CD4-positive, alpha-beta memory T cell (primary cell): ENCODE results near the gene HMCN2. TPM values are rescaled to one million over a fixed set of nuclear protein-coding genes. Genes with fewer than 3 reads are reported as not detected.
A peak's percentile ranks its signal among the peaks of the same experiment; 100 is the strongest.

ENCODE experiments used
- CTCF ChIA-PET: fragments of 350-600 bp; sonication (Branson Sonifier 250); formaldehyde crosslinking; loops from one replicate; lab custom pipeline; 2021; ENCODE audit warnings: inconsistent platforms; ENCODE audit not compliant: partially characterized antibody; lab: Charles Lee
- POLR2A ChIA-PET: fragments of 350-600 bp; sonication (Branson Sonifier 250); formaldehyde crosslinking; loops from one replicate; lab custom pipeline; 2021; ENCODE audit not compliant: partially characterized antibody; lab: Charles Lee
- DNase-seq, 5 donors: peaks; one replicate each; pipeline versions ENCODE4 v3.0.0 to v3.0.0-alpha.2; 2020 to 2022; ENCODE audit warnings: mixed read lengths in 1 of 5
- H3K27ac ChIP-seq: one replicate; pipeline ENCODE4 v1.7.0; 2013; ENCODE audit warnings: low read depth, low read length
- H3K27me3 ChIP-seq: 2 replicates; pipeline ENCODE4 v1.7.0; 2013; ENCODE audit warnings: mild to moderate bottlenecking, low read length, moderate library complexity; ENCODE audit not compliant: insufficient read depth
- H3K36me3 ChIP-seq: 2 replicates; pipeline ENCODE4 v1.7.0; 2013; ENCODE audit warnings: mild to moderate bottlenecking, low read length, moderate library complexity; ENCODE audit not compliant: insufficient read depth
- H3K4me1 ChIP-seq: 2 replicates; pipeline ENCODE4 v1.7.0; 2013; ENCODE audit warnings: mild to moderate bottlenecking, low read length, moderate library complexity; ENCODE audit not compliant: insufficient read depth
- H3K4me3 ChIP-seq, 2 donors: one replicate each; pipeline ENCODE4 v1.7.0; 2013; ENCODE audit warnings: low read length in 2 of 2, mild to moderate bottlenecking in 1 of 2
- H3K9me3 ChIP-seq, 2 donors: one replicate each; pipeline ENCODE4 v1.7.0; 2013; ENCODE audit warnings: low read length in 2 of 2, control low read depth in 1 of 2; ENCODE audit not compliant: control insufficient read depth in 1 of 2
- H3K27ac Mint-ChIP-seq, 7 donors: one replicate each; pipeline ENCODE4 v1.8.0; 2020 to 2021; ENCODE audit warnings: mixed read lengths in 7 of 7, mild to moderate bottlenecking in 6 of 7, inconsistent platforms in 3 of 7, moderate library complexity in 3 of 7
- H3K27me3 Mint-ChIP-seq, 2 donors: one replicate each; pipeline ENCODE4 v1.8.0; 2020 to 2021; ENCODE audit warnings: mixed read lengths in 2 of 2
- H3K36me3 Mint-ChIP-seq, 2 donors: one replicate each; pipeline ENCODE4 v1.8.0; 2020 to 2021; ENCODE audit warnings: mixed read lengths in 2 of 2, inconsistent platforms in 1 of 2, mild to moderate bottlenecking in 1 of 2
- H3K4me1 Mint-ChIP-seq, 4 donors: one replicate each; pipeline ENCODE4 v1.8.0; 2020 to 2021; ENCODE audit warnings: mixed read lengths in 4 of 4, mild to moderate bottlenecking in 1 of 4
- H3K4me3 Mint-ChIP-seq, 8 donors: one replicate each; pipeline ENCODE4 v1.8.0; 2020 to 2021; ENCODE audit warnings: mixed read lengths in 8 of 8, mild to moderate bottlenecking in 7 of 8, moderate library complexity in 6 of 8, inconsistent platforms in 3 of 8
- H3K9me3 Mint-ChIP-seq, 8 donors: one replicate each; pipeline ENCODE4 v1.8.0; 2020 to 2021; ENCODE audit warnings: mixed read lengths in 8 of 8, mild to moderate bottlenecking in 5 of 8, inconsistent platforms in 3 of 8, moderate library complexity in 1 of 8
- intact Hi-C: fragments of 100-400 bp; cut with micrococcal nuclease; formaldehyde crosslinking; loops from one replicate; pipeline ENCODE4 v1.15.1; 2023
- polyA plus RNA-seq, 2 donors: library from polyadenylated mRNA; unstranded; fragments of 300-500 nt; fragmentation: Illumina TruSeq; gene quantifications; one replicate each; pipeline ENCODE4 v1.2.3, GENCODE V29; 2021
- total RNA-seq, 2 experiments: library from RNA; stranded (reverse); gene quantifications; one replicate each; pipeline ENCODE4 v1.2.3, GENCODE V29; 2021

HMCN2 gene
- total and polyA plus RNA-seq, 4 experiments from 2014 or later: not detected

DNA sequence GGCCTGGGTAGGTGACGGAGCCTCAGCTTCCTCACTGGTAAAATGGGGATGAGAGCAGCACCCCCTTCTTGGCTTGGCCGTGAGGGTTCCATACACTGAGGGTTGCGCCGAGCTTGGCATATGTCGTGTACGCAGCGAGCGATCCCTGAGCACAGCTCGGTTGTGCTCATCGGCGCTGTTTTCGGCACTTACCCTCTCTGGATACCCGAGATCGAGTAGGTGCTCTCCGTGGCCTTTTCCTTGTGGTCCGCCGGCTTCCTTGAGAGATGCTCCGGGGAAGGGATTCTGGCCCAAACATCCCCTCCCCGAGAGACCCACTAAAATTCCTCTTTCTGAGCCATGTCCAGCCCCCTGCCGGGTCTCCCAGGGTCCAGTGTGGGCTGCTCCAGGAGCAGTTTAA lies 40.0 kb upstream of the HMCN2 start:
- H3K27me3 ChIP-seq: no peaks in the 10 kb centered on the region
- DNase-seq: no peak
- peaks cover 0 to 20% (median 7%) of the 10 kb centered on the region in 8 donors for H3K9me3 Mint-ChIP-seq
- POLR2A ChIA-PET: no interaction called here
- no peak overlapping the region for H3K4me3 ChIP-seq
- no peaks in the 10 kb centered on the region for H3K36me3 ChIP-seq
- H3K36me3 Mint-ChIP-seq: no peaks in the 10 kb centered on the region
- no peak overlapping the region for H3K27ac Mint-ChIP-seq
- H3K4me1 Mint-ChIP-seq: no peaks in the 10 kb centered on the region
- no peaks in the 10 kb centered on the region for H3K9me3 ChIP-seq
- no peak overlapping the region for H3K4me3 Mint-ChIP-seq
- no peak overlapping the region for H3K27ac ChIP-seq
- intact Hi-C loops: no loop called here
- H3K4me1 ChIP-seq: no peaks in the 10 kb centered on the region
- no peaks in the 10 kb centered on the region for H3K27me3 Mint-ChIP-seq
- CTCF ChIA-PET: interaction anchor here (1.7 kb wide), 1 partner anchor 118 kb away, joined by 6 read pairs; no protein-coding TSS in a partner anchor

DNA sequence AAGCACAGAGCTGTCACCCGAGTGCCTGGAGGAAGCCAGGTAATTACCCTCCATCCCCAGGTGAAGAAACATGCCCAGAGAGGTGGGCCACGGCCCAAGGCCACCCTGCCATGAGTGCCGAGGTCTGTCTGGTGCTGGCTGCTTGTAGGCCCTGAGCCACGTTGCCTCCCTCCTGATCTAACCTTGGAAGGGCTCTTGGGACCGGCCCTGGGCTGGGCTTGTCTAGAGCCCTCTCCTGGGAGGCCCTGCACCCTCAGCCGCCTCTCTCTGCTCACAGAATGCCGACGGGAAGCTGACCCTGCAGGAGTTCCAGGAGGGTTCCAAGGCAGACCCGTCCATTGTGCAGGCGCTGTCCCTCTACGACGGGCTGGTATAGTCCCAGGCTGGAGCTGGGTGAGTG lies 39.4 kb upstream of the HMCN2 start:
- CTCF ChIA-PET: interaction anchor here (1.5 to 2.1 kb wide), 2 partner anchors 10 to 119 kb away, joined by 5 to 7 read pairs; no protein-coding TSS in a partner anchor

DNA sequence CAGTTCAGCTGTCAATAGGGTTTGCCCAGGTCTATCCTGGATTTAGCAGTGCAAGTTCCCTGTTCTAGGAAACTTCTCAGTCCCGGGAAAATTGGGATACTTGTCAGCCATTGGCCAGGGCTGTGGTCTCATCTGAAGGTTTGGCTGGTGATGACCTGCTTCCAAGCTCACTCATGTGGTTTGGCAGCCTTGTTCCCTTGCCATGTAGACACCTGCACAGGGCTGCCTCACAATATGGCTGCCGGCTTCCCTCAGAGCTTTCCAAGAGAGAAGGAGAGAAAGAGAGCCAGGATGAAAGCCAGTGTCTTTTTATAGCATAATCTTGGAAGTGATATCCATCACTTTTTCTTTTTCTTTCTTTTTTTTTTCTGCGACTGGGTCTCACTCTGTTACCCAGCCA lies 37.7 kb upstream of the HMCN2 start:
- Mint-ChIP-seq H3K9me3 (peaks cover 0 to 20% (median 7%) of the 10 kb centered on the region in 8 donors), H3K27me3 (no peaks in the 10 kb centered on the region), H3K4me1 (no peaks in the 10 kb centered on the region), H3K27ac (no peak overlapping the region), H3K36me3 (no peaks in the 10 kb centered on the region), H3K4me3 (no peak overlapping the region)
- intact Hi-C loops: no loop called here
- no peaks in the 10 kb centered on the region for H3K36me3 ChIP-seq
- no peak overlapping the region for H3K4me3 ChIP-seq
- H3K27me3 ChIP-seq: no peaks in the 10 kb centered on the region
- H3K4me1 ChIP-seq: no peaks in the 10 kb centered on the region
- POLR2A ChIA-PET: no interaction called here
- CTCF ChIA-PET: interaction anchor here (1.7 to 2.1 kb wide), 2 partner anchors 8 to 119 kb away, joined by 3 to 7 read pairs; no protein-coding TSS in a partner anchor
- no peaks in the 10 kb centered on the region for H3K9me3 ChIP-seq
- no peak for DNase-seq
- no peak overlapping the region for H3K27ac ChIP-seq

More for the DNA sequence above, 39.4 kb upstream of the HMCN2 start:
- Histone ChIP-seq H3K4me1 (no peaks in the 10 kb centered on the region), H3K27ac (no peak overlapping the region), H3K27me3 (no peaks in the 10 kb centered on the region), H3K36me3 (no peaks in the 10 kb centered on the region), H3K9me3 (no peaks in the 10 kb centered on the region), H3K4me3 (no peak overlapping the region)
- POLR2A ChIA-PET: no interaction called here
- no peak for DNase-seq
- H3K4me3 Mint-ChIP-seq: no peak overlapping the region
- H3K36me3 Mint-ChIP-seq: no peaks in the 10 kb centered on the region
- H3K27me3 Mint-ChIP-seq: no peaks in the 10 kb centered on the region
- H3K9me3 Mint-ChIP-seq: peaks cover 0 to 20% (median 7%) of the 10 kb centered on the region in 8 donors
- H3K27ac Mint-ChIP-seq: no peak overlapping the region
- intact Hi-C loops: no loop called here
- no peaks in the 10 kb centered on the region for H3K4me1 Mint-ChIP-seq

DNA sequence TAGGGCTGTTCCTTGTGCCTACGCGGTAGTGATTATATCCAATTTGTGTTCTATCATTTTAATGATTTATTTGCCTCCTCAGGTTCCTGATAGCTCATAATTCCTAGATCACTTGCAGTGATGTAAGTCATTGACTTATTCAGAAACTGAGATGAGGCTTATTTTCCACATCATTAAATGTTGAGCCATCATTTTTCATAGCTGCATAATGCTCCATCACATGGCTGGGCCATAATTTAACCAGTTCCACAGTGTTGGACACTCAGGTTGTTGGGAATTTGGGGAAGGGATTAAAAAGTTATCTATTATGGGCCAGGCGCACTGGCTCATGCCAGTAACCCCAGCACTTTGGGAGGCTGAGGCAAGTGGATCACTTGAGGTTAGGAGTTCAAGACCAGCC lies 35.8 kb upstream of the HMCN2 start:
- H3K36me3 ChIP-seq: no peaks in the 10 kb centered on the region
- no peak overlapping the region for H3K4me3 Mint-ChIP-seq
- POLR2A ChIA-PET: no interaction called here
- intact Hi-C loops: no loop called here
- no peaks in the 10 kb centered on the region for H3K4me1 Mint-ChIP-seq
- H3K9me3 ChIP-seq: no peaks in the 10 kb centered on the region
- CTCF ChIA-PET: interaction anchor here (1.2 to 1.7 kb wide), 2 partner anchors 121 to 122 kb away, joined by 3 to 5 read pairs; no protein-coding TSS in a partner anchor
- no peak overlapping the region for H3K4me3 ChIP-seq
- no peaks in the 10 kb centered on the region for H3K4me1 ChIP-seq
- no peak for DNase-seq
- no peaks in the 10 kb centered on the region for H3K27me3 ChIP-seq
- H3K36me3 Mint-ChIP-seq: no peaks in the 10 kb centered on the region
- no peak overlapping the region for H3K27ac ChIP-seq
- H3K27ac Mint-ChIP-seq: no peak overlapping the region
- no peaks in the 10 kb centered on the region for H3K27me3 Mint-ChIP-seq
- H3K9me3 Mint-ChIP-seq: peaks cover 0 to 20% (median 7%) of the 10 kb centered on the region in 8 donors

DNA sequence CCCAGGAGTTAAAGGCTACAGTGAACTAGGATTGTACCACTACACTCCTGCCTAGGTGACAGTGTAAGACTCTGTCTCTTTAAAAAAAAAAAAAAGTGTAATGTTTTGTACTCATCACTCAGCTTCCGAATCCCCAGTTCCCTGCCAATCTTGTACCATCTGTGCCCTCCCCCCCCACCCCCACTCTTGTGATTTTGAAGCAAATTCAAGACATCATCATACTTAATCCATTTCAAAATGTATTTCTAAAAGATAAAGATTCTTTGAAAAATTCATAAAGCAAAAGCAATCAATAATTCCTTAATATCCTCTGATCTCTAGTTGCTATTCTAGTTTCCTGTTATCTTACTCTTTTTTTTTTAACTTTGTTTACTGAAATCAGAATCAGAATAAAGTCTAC lies 34.9 kb upstream of the HMCN2 start:
- intact Hi-C loops: no loop called here
- H3K9me3 Mint-ChIP-seq: peaks cover 0 to 20% (median 7%) of the 10 kb centered on the region in 8 donors
- H3K27me3 ChIP-seq: no peaks in the 10 kb centered on the region
- no peak overlapping the region for H3K4me3 ChIP-seq
- H3K36me3 Mint-ChIP-seq: no peaks in the 10 kb centered on the region
- ChIA-PET CTCF (interaction anchor here (1.2 to 1.4 kb wide), 2 partner anchors 9 to 123 kb away, joined by 5 to 6 read pairs; no protein-coding TSS in a partner anchor), POLR2A (no interaction called here)
- H3K9me3 ChIP-seq: no peaks in the 10 kb centered on the region
- H3K27ac ChIP-seq: no peak overlapping the region
- DNase-seq: no peak
- no peak overlapping the region for H3K4me3 Mint-ChIP-seq
- no peaks in the 10 kb centered on the region for H3K36me3 ChIP-seq
- H3K4me1 Mint-ChIP-seq: no peaks in the 10 kb centered on the region
- H3K27ac Mint-ChIP-seq: no peak overlapping the region
- no peaks in the 10 kb centered on the region for H3K27me3 Mint-ChIP-seq
- H3K4me1 ChIP-seq: no peaks in the 10 kb centered on the region

DNA sequence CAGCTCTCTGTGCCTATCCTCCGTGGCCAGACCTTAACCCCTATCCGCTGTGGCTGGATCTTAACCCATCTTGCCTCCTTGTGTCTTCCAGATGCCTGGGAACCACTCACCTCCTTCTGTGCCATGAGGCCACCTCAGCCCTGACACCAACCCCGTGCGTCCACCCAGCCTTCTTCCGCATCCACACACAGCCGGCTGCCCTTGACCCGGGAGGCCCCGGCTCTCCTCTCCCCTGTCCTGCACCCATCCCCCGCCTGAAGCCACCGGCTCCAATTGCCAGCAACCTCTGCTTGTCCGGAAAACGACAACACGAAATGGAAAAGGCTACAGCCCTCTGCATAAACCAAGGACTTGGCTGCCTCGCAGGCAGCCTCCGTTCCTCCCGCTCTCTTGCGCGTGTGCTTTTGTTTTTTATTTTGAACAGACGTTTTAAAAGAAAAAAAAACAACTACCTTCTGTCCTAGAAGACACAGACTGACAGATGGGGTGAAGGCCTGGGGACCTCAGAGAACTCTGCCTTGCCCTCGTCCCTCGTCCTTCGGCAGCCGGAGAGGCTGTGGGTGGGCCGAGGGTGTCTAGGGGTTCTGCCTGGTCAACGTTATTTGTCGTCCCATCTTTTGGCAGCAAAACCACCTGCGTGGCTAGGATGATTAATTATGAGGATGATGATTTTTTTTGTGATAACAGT lies 32.5 kb upstream of the HMCN2 start:
- ChIA-PET CTCF (interaction anchor here (5.6 kb wide), 1 partner anchor 126 kb away, joined by 74 read pairs; no protein-coding TSS in a partner anchor), POLR2A (no interaction called here)
- Mint-ChIP-seq H3K27ac (peak overlapping the region in 1 of 7 donors; percentile 51), H3K9me3 (peaks cover 0 to 10% (median under 1%) of the 10 kb centered on the region in 8 donors), H3K4me3 (no peak overlapping the region), H3K36me3 (no peaks in the 10 kb centered on the region), H3K4me1 (peaks cover 0 to 15% (median 3%) of the 10 kb centered on the region in 4 donors), H3K27me3 (no peaks in the 10 kb centered on the region)
- no peaks in the 10 kb centered on the region for H3K9me3 ChIP-seq
- intact Hi-C loops: no loop called here
- H3K4me3 ChIP-seq: no peak overlapping the region
- H3K4me1 ChIP-seq: peaks cover 10% of the 10 kb centered on the region
- H3K36me3 ChIP-seq: no peaks in the 10 kb centered on the region
- no peak overlapping the region for H3K27ac ChIP-seq
- no peaks in the 10 kb centered on the region for H3K27me3 ChIP-seq
- DNase-seq: no peak

DNA sequence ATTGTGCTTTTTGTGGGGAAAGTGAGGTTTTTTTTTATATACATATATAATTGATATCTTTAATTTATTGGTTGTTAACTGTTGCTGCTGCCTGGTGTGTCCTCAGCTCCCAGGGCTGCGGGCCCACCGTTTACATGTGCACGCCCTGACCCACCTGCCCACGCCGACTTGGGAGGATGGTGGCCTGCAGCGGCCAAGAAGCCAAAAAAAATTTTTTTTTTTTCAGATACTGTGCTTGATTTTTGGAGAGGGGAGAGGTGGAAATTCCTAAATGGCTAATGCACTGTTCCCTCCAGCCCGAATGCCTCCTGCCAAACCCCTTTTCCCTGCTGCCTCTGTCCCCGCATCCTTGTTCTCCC lies 32.0 kb upstream of the HMCN2 start:
- H3K36me3 ChIP-seq: no peaks in the 10 kb centered on the region
- H3K4me1 ChIP-seq: peaks cover 10% of the 10 kb centered on the region
- POLR2A ChIA-PET: no interaction called here
- intact Hi-C loops: no loop called here
- Mint-ChIP-seq H3K9me3 (peaks cover 0 to 5% (median 0%) of the 10 kb centered on the region in 8 donors), H3K36me3 (no peaks in the 10 kb centered on the region), H3K4me3 (no peak overlapping the region), H3K27ac (no peak overlapping the region), H3K4me1 (peaks cover 0 to 20% (median 3%) of the 10 kb centered on the region in 4 donors), H3K27me3 (no peaks in the 10 kb centered on the region)
- CTCF ChIA-PET: interaction anchor here (5.6 kb wide), 1 partner anchor 127 kb away, joined by 74 read pairs; no protein-coding TSS in a partner anchor
- no peak for DNase-seq
- no peak overlapping the region for H3K4me3 ChIP-seq
- no peak overlapping the region for H3K27ac ChIP-seq
- no peaks in the 10 kb centered on the region for H3K27me3 ChIP-seq
- H3K9me3 ChIP-seq: no peaks in the 10 kb centered on the region
